ENCODE results near the gene U2AF2.

DNA sequence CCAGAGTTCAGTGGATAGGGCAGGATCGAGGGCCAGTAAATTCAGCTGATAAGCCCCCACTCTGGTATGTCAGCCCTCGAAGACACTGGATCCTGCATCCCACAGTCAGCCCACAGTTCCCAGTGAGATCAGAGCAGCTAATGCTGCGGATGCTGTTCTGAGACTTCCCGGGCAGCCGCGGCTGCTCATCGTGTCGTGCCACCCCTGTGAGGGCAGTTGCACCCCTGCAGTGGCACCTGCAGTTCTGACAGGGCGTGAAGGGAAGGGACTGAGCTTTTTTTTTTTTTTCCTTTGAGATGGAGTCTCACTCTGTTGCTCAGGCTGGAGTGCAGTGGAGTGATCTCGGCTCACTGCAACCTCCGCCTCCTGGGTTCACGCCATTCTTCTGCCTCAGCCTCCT lies 12.7 kb downstream of the U2AF2 start:
- no peak for TF ChIP-seq EZH2 (IDR thresholded peaks at IDR 0.05; ENCODE audit: insufficient read depth, poor library complexity, severe bottlenecking)
- TF ChIP-seq EZH2phosphoT487 (IDR thresholded peaks at IDR 0.05; ENCODE audit: insufficient read depth, low read depth), result no peak

All from GM23248 (cell line).